OCI-LY7 (cell line): ENCODE data around the gene ZMAT5. TPM values are rescaled to one million over a fixed set of nuclear protein-coding genes. Genes with fewer than 3 reads are reported as not detected.
A peak's percentile ranks its signal among the peaks of the same experiment; 100 is the strongest.

ENCODE experiments used
- BruUV-seq: library from RNA; stranded (reverse); fragments of 400-500 nt; replicated peaks from 2 replicates; lab custom pipeline; 2021; lab: Mats Ljungman, UMichigan
- CTCF ChIA-PET: fragments of 300-600 bp; sonication (Branson Sonifier 250); formaldehyde crosslinking; loops from one replicate; lab custom pipeline; 2022; ENCODE audit warnings: antibody characterized with exemption; ENCODE audit not compliant: unreplicated experiment; lab: Charles Lee
- POLR2A ChIA-PET: fragments of 300-600 bp; sonication (Branson Sonifier 250); formaldehyde crosslinking; loops from one replicate; lab custom pipeline; 2022; ENCODE audit warnings: antibody characterized with exemption; lab: Charles Lee
- DNase-seq: peaks from one replicate; pipeline ENCODE4 v3.0.0-alpha.2; 2015; ENCODE audit warnings: low spot score
- H2AFZ ChIP-seq: fragments of 200-600 bp; sonication (generic), shearing (Covaris generic); 2 replicates; pipeline ENCODE4 v1.6.1; 2014; ENCODE audit warnings: mild to moderate bottlenecking, antibody characterized with exemption, low read length, moderate library complexity
- H3K27ac ChIP-seq: fragments of 200-600 bp; sonication (generic); 2 replicates; pipeline ENCODE4 v1.5.1; 2014; ENCODE audit warnings: mixed run types, low read depth, mild to moderate bottlenecking, moderate library complexity, low read length, inconsistent platforms; ENCODE audit not compliant: poor library complexity, severe bottlenecking
- H3K36me3 ChIP-seq: fragments of 200-600 bp; sonication (generic); 2 replicates; pipeline ENCODE4 v1.6.1; 2014; ENCODE audit warnings: mild to moderate bottlenecking, antibody characterized with exemption, low read length, moderate library complexity, mixed read lengths; ENCODE audit not compliant: insufficient read depth
- H3K4me1 ChIP-seq: fragments of 200-600 bp; sonication (generic); 2 replicates; pipeline ENCODE4 v1.5.1; 2014; ENCODE audit warnings: mild to moderate bottlenecking, low read length; ENCODE audit not compliant: insufficient read depth, poor library complexity, severe bottlenecking
- H3K4me2 ChIP-seq: fragments of 200-600 bp; sonication (generic); 2 replicates; pipeline ENCODE4 v1.6.1; 2014; ENCODE audit warnings: mild to moderate bottlenecking, low read length
- H3K4me3 ChIP-seq: fragments of 200-600 bp; sonication (generic); 2 replicates; pipeline ENCODE4 v1.5.1; 2014; ENCODE audit warnings: mild to moderate bottlenecking, low read depth, low read length; ENCODE audit not compliant: poor library complexity, severe bottlenecking
- H3K79me2 ChIP-seq: fragments of 200-600 bp; sonication (generic); 2 replicates; pipeline ENCODE4 v1.6.1; 2016; ENCODE audit warnings: low read depth, mild to moderate bottlenecking, low read length, moderate library complexity, mixed read lengths; ENCODE audit not compliant: insufficient read depth
- H3K9me2 ChIP-seq: fragments of 200-600 bp; sonication (generic); 2 replicates; pipeline ENCODE4 v1.6.1; 2016; ENCODE audit warnings: mild to moderate bottlenecking, low read length, mixed read lengths; ENCODE audit not compliant: insufficient read depth
- H3K9me3 ChIP-seq: fragments of 200-600 bp; sonication (generic); 2 replicates; pipeline ENCODE4 v1.6.1; 2014; ENCODE audit warnings: mild to moderate bottlenecking, mixed run types, low read length, mixed read lengths
- H4K20me1 ChIP-seq: fragments of 200-600 bp; sonication (generic); 2 replicates; pipeline ENCODE4 v1.6.1; 2014; ENCODE audit warnings: mild to moderate bottlenecking, antibody characterized with exemption, low read length, moderate library complexity, mixed read lengths; ENCODE audit not compliant: insufficient read depth
- EZH2phosphoT487 ChIP-seq: fragments of 200-600 bp; sonication (generic); IDR thresholded peaks from 2 replicates; pipeline ENCODE4 v1.6.1; 2018; ENCODE audit warnings: low read depth, borderline replicate concordance, mild to moderate bottlenecking, mixed run types, antibody characterized with exemption, low read length, moderate library complexity, mixed read lengths
- intact Hi-C: fragments of 100-400 bp; cut with micrococcal nuclease; formaldehyde crosslinking; loops from one replicate; pipeline ENCODE4 v1.10.0; 2022; ENCODE audit not compliant: unreplicated experiment
- total RNA-seq, 2 experiments: library from RNA; depleted of rRNA in 1 of 2; stranded (reverse); fragments of >200 nt in 1 of 2; shearing (Covaris generic) in 1 of 2; gene quantifications; 2 replicates each; pipeline ENCODE4 v1.2.3, GENCODE V29; 2014 to 2022
- TF ChIP-seq, protein P1 (sequence below): fragments of 200-600 bp; sonication (generic); conservative IDR thresholded peaks from 2 replicates; pipeline ENCODE4 v1.5.1; 2014; ENCODE audit warnings: mild to moderate bottlenecking, antibody characterized with exemption, low read length, moderate library complexity, mixed read lengths

The ZMAT5 gene
- total RNA-seq, 2 experiments from 2014 or later: 19.1 to 21.2 TPM

DNA sequence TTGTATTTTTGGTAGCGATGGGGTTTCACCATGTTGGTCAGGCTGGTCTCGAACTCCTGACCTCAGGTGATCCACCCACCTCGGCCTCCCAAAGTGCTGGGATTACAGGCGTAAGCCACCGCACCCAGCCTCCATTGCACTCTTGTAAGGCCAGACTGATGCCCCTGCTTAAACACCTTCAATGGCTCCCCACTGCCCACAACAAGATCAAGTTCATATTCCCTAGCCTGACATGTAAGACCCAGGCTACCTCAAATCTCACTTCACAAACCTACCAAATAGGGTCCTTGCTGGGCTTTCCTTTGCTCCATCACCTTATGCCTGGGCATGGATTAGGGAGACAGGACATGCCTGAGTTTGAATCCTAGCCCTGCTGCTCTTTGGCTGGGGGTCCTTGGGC, 13.4 kb upstream of the ZMAT5 start:
- H3K79me2 ChIP-seq: no peaks in the 10 kb centered on the region
- H3K27ac ChIP-seq: no peak overlapping the region
- DNase-seq: no peak
- TF ChIP-seq EZH2phosphoT487: no peak
- TF ChIP-seq, protein P1, sequence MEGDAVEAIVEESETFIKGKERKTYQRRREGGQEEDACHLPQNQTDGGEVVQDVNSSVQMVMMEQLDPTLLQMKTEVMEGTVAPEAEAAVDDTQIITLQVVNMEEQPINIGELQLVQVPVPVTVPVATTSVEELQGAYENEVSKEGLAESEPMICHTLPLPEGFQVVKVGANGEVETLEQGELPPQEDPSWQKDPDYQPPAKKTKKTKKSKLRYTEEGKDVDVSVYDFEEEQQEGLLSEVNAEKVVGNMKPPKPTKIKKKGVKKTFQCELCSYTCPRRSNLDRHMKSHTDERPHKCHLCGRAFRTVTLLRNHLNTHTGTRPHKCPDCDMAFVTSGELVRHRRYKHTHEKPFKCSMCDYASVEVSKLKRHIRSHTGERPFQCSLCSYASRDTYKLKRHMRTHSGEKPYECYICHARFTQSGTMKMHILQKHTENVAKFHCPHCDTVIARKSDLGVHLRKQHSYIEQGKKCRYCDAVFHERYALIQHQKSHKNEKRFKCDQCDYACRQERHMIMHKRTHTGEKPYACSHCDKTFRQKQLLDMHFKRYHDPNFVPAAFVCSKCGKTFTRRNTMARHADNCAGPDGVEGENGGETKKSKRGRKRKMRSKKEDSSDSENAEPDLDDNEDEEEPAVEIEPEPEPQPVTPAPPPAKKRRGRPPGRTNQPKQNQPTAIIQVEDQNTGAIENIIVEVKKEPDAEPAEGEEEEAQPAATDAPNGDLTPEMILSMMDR: no peak
- H2AFZ ChIP-seq: no peak overlapping the region
- H4K20me1 ChIP-seq: no peaks in the 10 kb centered on the region
- intact Hi-C loops: no loop called here
- no peaks in the 10 kb centered on the region for H3K4me1 ChIP-seq
- no peaks in the 10 kb centered on the region for H3K9me3 ChIP-seq
- H3K9me2 ChIP-seq: no peaks in the 10 kb centered on the region
- POLR2A ChIA-PET: no interaction called here
- CTCF ChIA-PET: no interaction called here
- no peak overlapping the region for H3K4me3 ChIP-seq
- H3K4me2 ChIP-seq: no peak overlapping the region
- BruUV-seq: no TSS peak
- no peaks in the 10 kb centered on the region for H3K36me3 ChIP-seq

DNA sequence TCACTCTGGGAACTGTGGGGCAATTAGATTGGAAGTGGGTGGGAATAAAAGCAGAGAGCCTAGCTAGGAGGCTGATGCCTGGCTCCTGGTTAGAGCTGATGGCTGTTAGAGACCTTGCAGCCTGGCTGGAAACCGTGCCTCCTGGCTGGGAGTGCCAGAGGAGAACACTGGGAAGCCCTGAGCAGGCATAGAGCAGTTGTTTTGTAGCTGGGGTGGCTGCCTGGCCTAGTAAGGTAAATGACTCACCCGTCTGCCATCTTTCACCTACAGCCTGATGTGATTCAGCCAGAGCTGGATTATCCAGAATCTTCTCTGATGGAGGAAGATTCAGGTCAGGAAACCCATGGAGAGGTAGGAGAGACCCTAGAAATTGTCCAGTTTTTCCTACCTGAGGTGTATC, 6.4 kb upstream of the ZMAT5 start:
- Histone ChIP-seq H3K4me3 (no peak overlapping the region), H3K27ac (no peak overlapping the region), H3K36me3 (peaks cover 30% of the 10 kb centered on the region), H3K9me3 (no peaks in the 10 kb centered on the region), H3K79me2 (peaks cover 13% of the 10 kb centered on the region), H4K20me1 (no peaks in the 10 kb centered on the region), H3K9me2 (no peaks in the 10 kb centered on the region), H2AFZ (no peak overlapping the region), H3K4me2 (no peak overlapping the region), H3K4me1 (peaks cover 3% of the 10 kb centered on the region)
- CTCF ChIA-PET: no interaction called here
- BruUV-seq: no TSS peak
- no peak for DNase-seq
- POLR2A ChIA-PET: interaction anchor here (0.6 to 0.7 kb wide), 3 partner anchors 8 to 422 kb away, joined by 3 to 7 read pairs (median 4); no protein-coding TSS in a partner anchor
- intact Hi-C loops: no loop called here
- TF ChIP-seq, protein P1: no peak

DNA sequence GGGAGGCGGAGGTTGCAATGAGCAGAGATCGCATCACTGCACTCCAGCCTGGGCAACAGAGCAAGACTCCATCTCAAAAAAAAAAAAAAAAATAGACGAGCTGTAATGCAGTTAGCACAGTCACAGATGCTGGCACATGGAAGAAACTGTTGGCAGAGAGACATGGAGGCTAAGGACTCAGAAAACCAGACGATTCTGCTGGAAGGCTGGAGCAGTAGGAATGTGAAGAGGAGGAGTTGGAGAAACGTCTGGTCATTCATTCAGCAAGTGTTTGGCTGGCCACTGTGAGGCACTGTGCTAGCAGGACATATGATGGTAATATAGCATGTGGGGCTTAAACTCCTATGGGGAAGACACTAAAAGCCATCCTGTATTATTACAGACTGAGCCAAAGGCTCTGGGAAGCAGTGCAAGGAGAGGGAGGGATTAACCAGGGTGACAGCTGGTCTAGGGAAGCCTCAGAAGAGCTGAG, 5.4 kb upstream of the ZMAT5 start:
- no peak overlapping the region for H3K27ac ChIP-seq
- no peaks in the 10 kb centered on the region for H3K9me3 ChIP-seq
- no peaks in the 10 kb centered on the region for H4K20me1 ChIP-seq
- no peak for TF ChIP-seq EZH2phosphoT487
- TF ChIP-seq, protein P1: peak; percentile 60
- no TSS peak for BruUV-seq
- no peak overlapping the region for H3K4me3 ChIP-seq
- CTCF ChIA-PET: no interaction called here
- peak; percentile 7 for DNase-seq
- POLR2A ChIA-PET: no interaction called here
- peaks cover 23% of the 10 kb centered on the region for H3K79me2 ChIP-seq
- peaks cover 30% of the 10 kb centered on the region for H3K36me3 ChIP-seq
- H2AFZ ChIP-seq: no peak overlapping the region
- H3K9me2 ChIP-seq: no peaks in the 10 kb centered on the region
- no peak overlapping the region for H3K4me2 ChIP-seq
- peaks cover 7% of the 10 kb centered on the region for H3K4me1 ChIP-seq
- intact Hi-C loops: no loop called here
